HG03103 (cell line): ENCODE data around the gene NOX4.
"Not testable (repeated sequence)": the region's sequence is repeated elsewhere in the genome, so short reads cannot be mapped to it uniquely, and the experiment has no call there.

Experiments
- ATAC-seq: cut with Tn5 transposase; IDR thresholded peaks from one replicate; pipeline ENCODE4 v1.9.1; 2021; ENCODE audit warnings: low read depth; ENCODE audit not compliant: unreplicated experiment

The NOX4 gene

GRCh38 chr11:89310607-89311006, 180.6 kb downstream of the NOX4 start:
- ATAC-seq, result not testable (repeated sequence)

GRCh38 chr11:89309321-89309985, 181.7 kb downstream of the NOX4 start:
- not testable (repeated sequence) for ATAC-seq

- not testable (repeated sequence) for ATAC-seq
Measured at GRCh38 chr11:89308272-89308671, 182.9 kb downstream of the NOX4 start.

- not testable (repeated sequence) for ATAC-seq
Measured at GRCh38 chr11:89303029-89303428, 188.1 kb downstream of the NOX4 start.

- ATAC-seq, result not testable (repeated sequence)
Measured at GRCh38 chr11:89295023-89295422, 196.2 kb downstream of the NOX4 start.

GRCh38 chr11:89293965-89294679, 197.1 kb downstream of the NOX4 start:
- ATAC-seq, result no peak

- not testable (repeated sequence) for ATAC-seq
Measured at GRCh38 chr11:89288004-89288403, 203.2 kb downstream of the NOX4 start.

GRCh38 chr11:89286601-89287000, 204.6 kb downstream of the NOX4 start:
- not testable (repeated sequence) for ATAC-seq

GRCh38 chr11:89281032-89281677, 210.0 kb downstream of the NOX4 start:
- ATAC-seq, result not testable (repeated sequence)

- no peak for ATAC-seq
Measured at GRCh38 chr11:89279176-89279575, 212.0 kb downstream of the NOX4 start.

- no peak for ATAC-seq
Measured at GRCh38 chr11:89275966-89276365, 215.2 kb downstream of the NOX4 start.
